Liver (tissue), 9 donors: ENCODE data around the gene RGPD6. TPM values are rescaled to one million over a fixed set of nuclear protein-coding genes. Genes with fewer than 3 reads are reported as not detected.
"Not testable (repeated sequence)": the region's sequence is repeated elsewhere in the genome, so short reads cannot be mapped to it uniquely, and the experiment has no call there.

Experiments used
- DNase-seq: peaks from one replicate; pipeline ENCODE4 v3.0.0-alpha.2; 2017; ENCODE audit warnings: low spot score
- H3K27ac ChIP-seq, 2 donors: one replicate each; pipeline ENCODE4 v1.7.0; 2013; ENCODE audit warnings: inconsistent platforms in 2 of 2, low read length in 2 of 2, control low read depth in 1 of 2, low read depth in 1 of 2, mild to moderate bottlenecking in 1 of 2
- H3K27me3 ChIP-seq, 4 donors: one replicate each; pipeline versions ENCODE4 v1.6.1 to v1.7.0; 2013; ENCODE audit warnings: low read length in 3 of 4, inconsistent platforms in 1 of 4, mild to moderate bottlenecking in 1 of 4, moderate library complexity in 1 of 4; ENCODE audit not compliant: control insufficient read depth in 4 of 4, insufficient read depth in 4 of 4
- H3K36me3 ChIP-seq, 4 donors: one replicate each; pipeline versions ENCODE4 v1.6.1 to v1.7.0; 2013; ENCODE audit warnings: low read length in 3 of 4, mild to moderate bottlenecking in 3 of 4, low read depth in 1 of 4, moderate library complexity in 1 of 4; ENCODE audit not compliant: control insufficient read depth in 4 of 4, insufficient read depth in 3 of 4
- H3K4me1 ChIP-seq, 4 donors: one replicate each; pipeline versions ENCODE4 v1.6.1 to v1.7.0; 2013; ENCODE audit warnings: low read length in 3 of 4, mild to moderate bottlenecking in 3 of 4, moderate library complexity in 1 of 4; ENCODE audit not compliant: control insufficient read depth in 4 of 4, insufficient read depth in 4 of 4
- H3K4me3 ChIP-seq, 3 donors: one replicate each; pipeline versions ENCODE4 v1.6.1 to v1.7.0; 2013; ENCODE audit warnings: low read length in 3 of 3, control low read depth in 1 of 3, low read depth in 1 of 3, mild to moderate bottlenecking in 1 of 3
- H3K9ac ChIP-seq, 2 donors: one replicate each; pipeline ENCODE4 v1.7.0; 2013; ENCODE audit warnings: low read length in 2 of 2, mild to moderate bottlenecking in 2 of 2, moderate library complexity in 2 of 2, control low read depth in 1 of 2, low read depth in 1 of 2
- H3K9me3 ChIP-seq, 4 donors: one replicate each; pipeline versions ENCODE4 v1.6.1 to v1.7.0; 2013; ENCODE audit warnings: low read length in 3 of 4; ENCODE audit not compliant: control insufficient read depth in 4 of 4
- WGBS: extraction: QIAGEN DNeasy Blood & Tissue Kit; methylation state at CpG from one replicate; pipeline ENCODE4 v1.1.7; 2013; 5-methylcytosine and 5-hydroxymethylcytosine counted together
- polyA plus RNA-seq, 2 donors: library from polyadenylated mRNA; stranded (reverse) in 1 of 2; unstranded in 1 of 2; fragments of 200-250 nt in 1 of 2; fragments of >200 nt in 1 of 2; fragmentation: Nextera tagmentation in 1 of 2; extraction: Ambion mirVana in 1 of 2; gene quantifications; one replicate each; pipeline versions ENCODE4 v1.2.1 to v1.2.3, GENCODE V29; 2013 to 2015
- total RNA-seq, 2 donors: library from RNA; depleted of rRNA; stranded (reverse); fragments of >200 nt; gene quantifications; one replicate each; pipeline ENCODE4 v1.2.3, GENCODE V29; 2014
- donor health status: healthy.
- donor health status: healthy.
- donor health status: healthy.
- donor health status: healthy.
- donor health status: healthy.

RGPD6 gene
- total and polyA plus RNA-seq, 4 donors = 2.4 to 27.4 (median 7.0) TPM

DNA sequence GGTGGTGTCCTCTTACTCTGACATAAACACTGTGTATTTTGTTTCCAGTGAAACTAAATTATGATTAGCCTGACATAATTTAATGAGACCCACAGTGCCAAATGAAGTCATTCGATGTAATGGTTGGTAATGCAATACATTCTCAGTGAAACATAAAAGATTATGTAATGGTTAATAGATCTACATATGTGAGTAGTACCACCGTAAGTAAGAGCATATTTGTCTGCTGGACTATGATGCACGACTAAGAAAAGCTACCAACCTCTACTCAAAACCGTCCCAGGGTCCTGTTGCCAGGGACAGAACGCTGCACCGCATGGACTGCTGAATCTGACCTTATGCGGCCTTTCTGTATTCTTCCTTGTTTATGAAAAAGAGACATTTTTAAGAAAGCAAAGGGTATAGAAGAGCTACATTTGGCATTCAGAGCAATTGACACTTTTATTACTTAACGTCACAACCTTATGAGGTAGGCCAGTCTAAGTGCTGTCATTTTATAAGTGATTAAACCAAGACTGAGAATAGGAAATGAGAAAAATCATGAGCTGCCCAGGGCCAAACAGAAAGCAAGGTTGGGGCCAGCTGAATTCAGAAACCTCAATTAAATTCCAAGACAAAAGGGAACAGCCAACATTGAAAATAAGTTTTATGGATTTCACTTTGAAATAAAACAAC is 27.0 kb upstream of the RGPD6 start:
- H3K27me3 ChIP-seq, H3K9ac ChIP-seq, H3K27ac ChIP-seq, H3K4me3 ChIP-seq, H3K4me1 ChIP-seq, H3K36me3 ChIP-seq, DNase-seq, H3K9me3 ChIP-seq: not testable (repeated sequence)
- WGBS = no CpG with 5 or more reads among the region's 8 CpGs

DNA sequence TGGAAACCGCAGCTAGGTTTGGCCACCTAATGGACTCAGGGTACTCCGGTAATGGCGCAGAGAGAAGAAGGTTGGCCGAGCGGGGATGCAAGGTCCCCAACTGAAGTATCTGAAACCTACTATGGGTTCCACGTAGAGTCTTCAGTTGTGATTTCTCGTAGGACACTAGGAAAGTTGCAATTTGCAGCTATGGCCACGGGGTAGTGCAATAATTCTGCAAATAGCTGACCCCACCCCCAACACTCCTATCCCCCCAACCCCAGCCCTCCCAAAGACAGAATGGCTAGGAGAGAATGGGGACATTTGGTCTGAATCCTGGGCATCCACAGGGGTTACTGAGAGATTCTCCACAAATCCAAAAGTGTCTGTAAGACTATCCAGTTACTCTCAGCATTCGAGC is 25.1 kb upstream of the RGPD6 start:
- H3K27ac ChIP-seq, H3K9ac ChIP-seq, H3K4me3 ChIP-seq, H3K4me1 ChIP-seq, H3K9me3 ChIP-seq, H3K36me3 ChIP-seq, DNase-seq, H3K27me3 ChIP-seq: not testable (repeated sequence)
- 93% methylated on average over 5 of the region's 9 CpGs for WGBS

DNA sequence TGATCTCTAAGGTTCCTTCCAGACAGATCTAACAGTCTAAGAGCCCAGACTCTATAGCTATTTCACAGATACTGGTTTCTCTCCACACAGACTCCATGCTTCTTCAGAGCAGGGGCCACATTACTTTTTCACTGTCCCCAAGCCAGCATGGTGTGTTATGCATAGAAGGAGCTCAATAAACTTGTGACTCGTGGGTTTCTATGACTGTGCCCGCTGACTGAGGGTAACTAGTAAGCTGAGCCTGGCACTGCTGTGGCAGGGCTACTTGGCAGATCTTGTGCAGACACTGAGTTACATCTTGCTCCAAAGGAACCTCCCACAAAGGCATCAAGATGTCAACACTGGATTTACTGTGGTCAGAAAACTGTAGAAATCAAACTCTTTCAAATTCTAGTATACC is 15.0 kb upstream of the RGPD6 start:
- not testable (repeated sequence) for H3K27ac ChIP-seq, H3K36me3 ChIP-seq, H3K9ac ChIP-seq, DNase-seq, H3K27me3 ChIP-seq, H3K4me3 ChIP-seq, H3K4me1 ChIP-seq, H3K9me3 ChIP-seq
- no CpG with 5 or more reads among the region's 2 CpGs for WGBS

DNA sequence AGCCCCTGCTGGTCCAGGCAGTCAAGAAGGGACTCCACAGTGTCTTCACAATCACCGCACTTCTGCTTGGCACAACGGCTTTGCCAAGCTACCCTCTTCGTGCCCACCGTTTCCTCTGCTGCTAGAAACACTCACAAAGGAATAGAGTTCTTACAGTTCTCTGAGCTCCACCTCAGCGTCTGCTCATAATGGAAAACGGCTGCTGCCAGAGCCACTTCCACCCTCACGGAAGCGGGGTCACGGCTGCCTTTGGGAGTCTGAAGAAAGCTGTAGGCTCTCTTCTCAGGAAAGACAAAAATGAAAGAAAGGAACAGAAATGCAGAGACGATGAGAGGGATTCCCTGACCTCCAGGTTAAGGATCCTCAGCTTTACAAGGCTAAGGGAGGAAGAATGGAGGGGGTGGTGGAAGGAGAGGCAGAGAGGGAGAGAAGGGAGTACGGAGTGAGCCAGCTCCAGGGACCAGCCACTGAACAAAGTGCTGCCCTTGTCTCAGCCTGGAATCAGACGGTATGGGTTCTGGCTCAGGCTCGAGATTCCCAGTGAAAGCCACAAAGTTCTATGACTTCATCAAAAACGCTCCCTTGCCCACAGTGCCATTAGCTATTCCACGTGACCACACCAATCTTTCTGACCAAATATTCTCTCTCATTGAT is 12.8 kb upstream of the RGPD6 start:
- H3K27ac ChIP-seq, H3K9ac ChIP-seq, H3K9me3 ChIP-seq, H3K36me3 ChIP-seq, DNase-seq, H3K27me3 ChIP-seq, H3K4me1 ChIP-seq, H3K4me3 ChIP-seq: not testable (repeated sequence)
- WGBS = no CpG with 5 or more reads among the region's 15 CpGs

DNA sequence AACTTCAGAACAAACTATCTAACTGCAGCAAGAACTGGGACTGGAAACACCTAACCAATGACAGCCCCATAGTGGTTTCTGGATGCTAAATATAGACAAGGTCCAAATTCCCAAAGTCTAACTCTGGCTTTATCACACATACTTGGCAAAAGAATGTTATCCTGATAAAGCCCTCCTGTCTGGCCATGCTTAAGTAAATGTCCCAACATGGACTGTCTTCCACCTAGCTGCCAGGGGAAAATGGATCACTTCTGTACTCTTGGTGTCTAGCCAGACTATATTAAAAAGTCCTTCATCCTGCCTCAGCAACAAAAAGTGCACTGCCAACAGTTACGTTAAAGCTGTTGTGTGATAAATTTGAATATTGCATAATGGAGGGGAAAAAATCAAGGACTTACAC is 11.5 kb upstream of the RGPD6 start:
- not testable (repeated sequence) for H3K4me1 ChIP-seq, H3K27me3 ChIP-seq, H3K36me3 ChIP-seq, H3K4me3 ChIP-seq, H3K9me3 ChIP-seq, H3K27ac ChIP-seq, H3K9ac ChIP-seq, DNase-seq
- no CpG with 5 or more reads among the region's 1 CpG for WGBS

DNA sequence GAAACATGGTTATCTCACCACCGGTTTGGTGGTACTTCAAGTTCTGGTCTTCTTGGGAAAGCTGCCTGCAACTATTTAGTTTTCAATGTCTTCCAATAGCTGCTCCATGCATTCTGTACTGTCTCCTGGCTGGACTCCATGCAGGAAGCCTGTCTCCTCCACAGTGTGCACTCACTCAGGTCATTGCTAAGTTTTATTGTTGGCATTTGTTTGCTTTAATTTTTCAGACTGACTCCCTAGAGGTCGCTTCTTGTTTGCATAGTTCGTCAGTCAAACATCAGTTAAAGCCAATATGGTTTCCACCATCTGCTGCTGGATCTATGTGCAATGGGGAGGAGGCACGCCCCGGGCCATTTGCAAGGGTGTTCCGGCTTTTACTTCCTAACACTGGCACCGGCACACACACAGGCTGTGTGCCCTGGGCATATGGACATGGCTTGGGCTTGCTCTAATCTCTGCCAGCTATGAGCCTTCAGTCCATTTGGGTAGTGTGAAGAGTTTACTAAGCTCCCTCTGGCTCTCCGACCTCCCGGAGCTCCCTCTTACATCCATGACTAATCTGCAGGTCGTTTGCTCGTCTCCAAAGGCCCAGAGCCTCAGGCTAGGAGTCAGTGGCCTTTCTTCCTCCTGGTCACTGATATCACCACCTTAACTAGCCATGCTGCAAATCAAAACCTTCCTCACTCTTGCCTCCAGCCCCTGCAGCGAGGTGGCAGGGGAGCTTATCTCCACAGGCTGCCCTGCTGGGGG is 2.4 kb upstream of the RGPD6 start:
- DNase-seq = not testable (repeated sequence)
- no CpG with 5 or more reads among the region's 12 CpGs for WGBS

DNA sequence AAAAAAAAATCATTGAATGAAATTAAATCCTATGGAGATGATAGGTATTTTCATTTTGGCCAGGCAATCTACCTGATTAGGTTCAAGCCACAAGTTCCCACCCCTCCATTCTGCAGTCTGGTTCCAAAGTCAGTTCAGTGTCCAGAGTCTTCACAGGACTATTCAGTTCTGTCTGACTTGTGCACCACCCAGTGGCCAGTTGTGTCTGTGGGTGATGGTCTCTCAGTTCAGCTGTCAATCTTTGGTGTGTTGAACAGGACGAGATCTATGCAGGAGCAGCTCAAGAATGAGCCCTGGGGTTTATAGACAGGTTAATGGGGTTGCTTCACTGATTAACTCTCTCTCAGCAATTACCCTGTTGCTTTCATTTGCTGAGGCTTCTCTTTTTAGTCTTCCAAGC is 1.4 kb upstream of the RGPD6 start:
- DNase-seq, H3K27me3 ChIP-seq: not testable (repeated sequence)
- WGBS = no CpG with 5 or more reads among the region's 1 CpG

More for the DNA sequence above, 2.4 kb upstream of the RGPD6 start:
- H3K4me3 ChIP-seq, H3K9me3 ChIP-seq, H3K36me3 ChIP-seq, H3K27ac ChIP-seq, H3K27me3 ChIP-seq, H3K9ac ChIP-seq, H3K4me1 ChIP-seq: not testable (repeated sequence)

DNA sequence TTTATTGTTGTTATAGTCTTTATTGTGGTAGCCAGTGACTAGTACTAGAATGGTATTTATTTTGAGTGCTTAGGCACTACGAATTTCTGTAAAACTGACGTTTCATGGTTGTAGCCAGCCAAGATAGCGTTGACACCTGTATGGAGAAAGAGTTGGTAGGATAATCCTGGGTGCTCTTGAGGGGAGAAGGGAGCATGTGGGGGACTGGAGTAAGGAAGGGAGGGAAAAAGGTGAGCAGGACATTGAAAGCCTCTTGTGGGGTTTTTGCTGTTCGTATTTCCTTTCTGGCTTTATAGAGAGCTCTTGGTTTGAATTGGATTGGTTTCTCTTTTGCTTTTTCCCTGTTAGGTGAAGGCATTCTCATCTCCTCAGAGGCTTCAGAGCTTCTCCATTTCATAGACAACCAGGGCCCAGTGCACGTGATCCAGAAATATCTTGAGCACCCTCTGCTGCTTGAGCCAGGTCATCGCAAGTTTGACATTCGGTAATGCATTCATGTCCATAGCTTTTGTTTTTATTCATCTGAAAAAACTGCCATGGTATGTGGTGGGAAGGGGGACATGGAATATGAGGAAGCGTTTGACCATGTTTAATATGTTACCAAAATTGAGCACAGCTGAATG is 77.2 kb downstream of the RGPD6 start:
- H3K27me3 ChIP-seq, H3K9ac ChIP-seq, H3K27ac ChIP-seq, H3K9me3 ChIP-seq, DNase-seq, H3K4me3 ChIP-seq, H3K4me1 ChIP-seq, H3K36me3 ChIP-seq: not testable (repeated sequence)
- WGBS = no CpG with 5 or more reads among the region's 8 CpGs

More for the DNA sequence above, 1.4 kb upstream of the RGPD6 start:
- not testable (repeated sequence) for H3K9ac ChIP-seq, H3K36me3 ChIP-seq, H3K27ac ChIP-seq, H3K4me1 ChIP-seq, H3K4me3 ChIP-seq, H3K9me3 ChIP-seq
